NCI-H2081 (cell line): ENCODE results near the gene KCNN4.

Experiments used
- DNase-seq, 2 experiments: peaks; one replicate each; lab custom pipeline; 2025; lab: John Stamatoyannopoulos, UW

Gene KCNN4

GRCh38 chr19:43748205-43748594 is 32.6 kb downstream of the KCNN4 start:
- DNase-seq = no peak

DNA sequence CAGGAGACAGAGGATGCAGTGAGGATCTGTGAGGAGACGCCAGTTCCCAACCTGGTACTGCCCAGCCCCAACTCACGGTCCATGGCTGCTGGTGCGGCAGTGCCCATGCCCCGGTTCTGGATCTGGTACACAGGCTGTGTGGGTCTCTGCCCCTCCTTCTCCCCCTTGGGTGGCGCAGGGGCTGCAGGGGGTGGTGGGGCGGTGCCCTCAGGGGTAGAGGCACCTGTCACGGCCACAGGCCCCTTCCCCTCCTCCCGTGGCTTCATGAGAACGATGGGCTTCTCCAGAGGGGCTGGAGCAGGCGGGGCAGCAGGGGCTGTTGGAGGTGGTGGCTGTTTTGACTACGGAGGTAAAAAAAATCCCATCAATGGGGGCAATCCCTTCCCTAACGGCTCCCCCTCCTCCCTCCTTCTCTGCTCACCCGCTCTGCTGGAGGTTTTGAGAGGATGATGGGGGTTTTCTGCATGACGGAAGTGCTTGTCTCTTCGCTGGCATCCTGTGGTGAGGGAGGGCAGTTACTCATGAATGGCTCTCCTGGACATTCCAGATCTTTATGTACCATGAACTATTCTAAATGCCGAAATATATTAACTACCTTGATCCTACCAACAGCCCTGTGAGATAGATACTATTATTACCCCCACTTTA is 33.1 kb downstream of the KCNN4 start:
- DNase-seq = no peak

DNA sequence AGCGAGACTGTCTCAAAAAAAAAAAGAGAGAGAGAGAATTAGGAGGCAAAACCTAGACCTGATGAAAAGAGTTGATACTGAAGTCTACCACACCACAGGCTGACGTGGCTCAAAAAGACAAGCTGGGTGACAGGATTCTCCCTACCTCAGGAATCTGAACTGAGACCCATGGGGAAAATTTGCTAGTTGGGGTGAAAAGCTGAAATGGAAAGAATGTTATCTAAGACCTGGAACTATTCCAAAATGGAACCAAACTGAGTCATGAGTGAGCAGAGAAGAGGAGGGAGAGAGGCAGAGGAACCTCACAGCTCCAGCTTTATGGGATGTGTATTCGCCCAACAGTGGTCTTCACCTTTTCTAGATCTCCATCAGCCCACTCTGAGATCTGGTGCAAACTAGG is 37.7 kb downstream of the KCNN4 start:
- no peak for DNase-seq

- no peak for DNase-seq
Observed at GRCh38 chr19:43741075-43741825, 39.5 kb downstream of the KCNN4 start.

DNA sequence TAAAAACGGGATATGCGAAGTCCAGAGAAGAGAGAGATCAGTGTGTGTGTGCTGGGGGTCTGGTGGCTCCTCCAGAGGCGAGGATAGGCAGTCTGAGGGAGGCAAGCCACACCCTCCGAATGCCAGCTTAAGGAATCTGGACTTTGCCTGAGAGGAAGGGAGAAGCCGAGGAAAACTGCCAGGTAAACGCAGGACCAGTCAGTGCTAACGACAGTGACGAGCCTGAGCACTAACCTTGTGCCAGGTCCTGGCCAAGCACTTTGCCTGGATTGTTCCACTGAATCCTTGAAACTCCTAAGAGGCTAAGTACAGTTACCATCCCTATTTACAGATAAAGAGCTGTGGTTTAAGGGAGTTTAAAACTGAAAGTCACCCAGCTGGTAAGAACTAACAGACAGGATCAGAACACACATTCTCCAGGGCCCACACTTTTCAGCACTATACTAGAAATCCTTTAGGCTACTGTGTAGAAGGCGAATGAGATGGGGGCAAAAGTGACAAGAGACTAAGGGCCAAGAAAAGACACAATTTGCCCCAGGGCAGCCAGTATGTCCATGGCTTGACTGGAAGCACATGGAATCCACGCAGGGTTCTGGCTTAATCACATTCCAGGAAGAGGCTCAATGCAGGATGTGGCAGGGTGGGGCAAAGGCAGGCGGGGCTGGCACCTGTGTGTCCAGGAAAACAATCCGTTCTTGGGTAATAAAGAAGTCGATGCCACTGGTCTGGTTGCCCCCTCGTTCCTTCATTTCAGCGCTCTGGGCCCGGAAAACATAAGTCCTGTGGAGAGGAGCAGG is 41.1 kb downstream of the KCNN4 start:
- DNase-seq = no peak

DNA sequence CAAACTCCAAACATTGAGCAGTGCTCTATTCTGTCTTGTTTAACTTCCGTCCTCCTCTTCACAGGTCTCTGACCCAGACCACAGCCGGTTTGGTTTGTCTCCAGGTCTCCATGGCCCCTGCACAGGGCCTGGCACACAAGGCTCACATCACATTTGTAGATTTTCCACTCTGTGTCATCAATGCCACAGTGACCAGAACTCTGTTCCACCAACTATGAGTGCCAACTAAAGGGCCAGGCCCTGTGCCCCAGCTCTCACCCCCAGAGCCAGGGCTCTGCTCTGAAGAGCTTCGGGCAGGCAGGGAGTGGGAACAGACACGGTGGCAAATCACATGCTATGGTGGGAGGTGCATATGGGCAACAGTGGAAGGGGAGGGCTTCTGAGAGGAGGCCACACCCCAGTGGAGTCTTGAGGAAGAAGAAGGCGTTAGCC is 42.0 kb downstream of the KCNN4 start:
- no peak for DNase-seq

DNA sequence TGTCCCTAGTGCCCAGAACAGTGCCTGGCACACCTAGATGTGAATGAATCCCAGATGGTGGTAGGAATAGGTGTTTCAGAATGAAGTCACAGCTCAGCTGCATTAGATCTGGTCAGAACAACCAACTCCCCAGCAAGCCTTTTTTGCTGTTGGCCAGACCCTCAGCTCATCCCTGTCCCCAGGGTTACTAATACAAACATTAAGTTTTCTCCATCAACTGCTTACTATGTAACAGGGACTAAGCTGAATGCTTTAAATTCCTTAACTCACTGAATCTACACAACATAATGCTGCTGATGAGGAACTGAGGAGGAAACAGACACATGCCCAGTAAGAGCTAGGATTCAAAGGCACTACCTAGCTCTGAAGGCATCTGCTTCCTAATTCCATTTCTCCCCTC is 44.8 kb downstream of the KCNN4 start:
- DNase-seq = no peak

GRCh38 chr19:43735013-43735412 is 45.8 kb downstream of the KCNN4 start:
- no peak for DNase-seq

GRCh38 chr19:43731846-43732245 is 48.9 kb downstream of the KCNN4 start:
- no peak for DNase-seq

DNA sequence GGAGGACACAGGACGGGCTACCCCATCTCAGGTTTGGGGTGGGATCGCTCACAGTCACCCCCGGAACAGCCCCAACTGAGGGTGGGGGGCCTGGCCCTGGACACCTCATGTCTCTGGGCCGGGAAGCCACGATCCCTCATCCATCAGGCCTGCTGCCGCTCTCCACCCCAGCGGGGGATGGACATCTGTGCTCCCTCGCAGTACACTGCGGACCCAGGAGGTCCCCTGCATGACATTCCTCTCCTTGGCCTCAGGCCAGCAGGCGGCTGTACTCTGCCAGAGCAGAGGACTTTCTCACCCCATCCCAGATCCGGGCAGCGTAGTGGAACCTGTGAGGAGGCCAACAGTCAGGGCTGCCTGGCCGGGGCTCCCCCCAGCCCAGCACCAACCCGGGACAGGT is 49.4 kb downstream of the KCNN4 start:
- no peak for DNase-seq

GRCh38 chr19:43729919-43730318 is 50.9 kb downstream of the KCNN4 start:
- DNase-seq = no peak

- DNase-seq = no peak
Observed at GRCh38 chr19:43727593-43727853, 53.2 kb downstream of the KCNN4 start.

GRCh38 chr19:43726736-43727592 is 53.8 kb downstream of the KCNN4 start:
- DNase-seq = no peak

DNA sequence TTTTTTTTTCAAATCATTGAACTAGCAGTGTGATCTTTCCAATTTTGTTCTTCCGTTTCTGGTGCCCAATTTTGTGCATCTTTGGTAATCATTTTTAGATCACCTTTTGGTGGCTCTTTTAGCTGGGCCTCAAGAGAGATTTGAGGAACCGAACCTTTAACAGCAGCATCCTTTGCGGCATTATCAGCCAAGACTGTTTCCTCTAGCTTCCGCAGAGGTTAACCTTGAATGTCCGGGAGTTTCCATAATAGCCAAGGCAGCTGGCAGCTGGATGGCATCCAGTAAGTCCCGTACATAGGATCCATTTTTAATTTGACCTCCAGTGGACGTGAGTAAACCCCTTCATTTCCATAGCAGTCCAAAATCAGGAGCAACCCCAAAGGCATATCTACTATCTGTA is 55.3 kb downstream of the KCNN4 start:
- no peak for DNase-seq

- no peak for DNase-seq
Observed at GRCh38 chr19:43724896-43725295, 55.9 kb downstream of the KCNN4 start.

DNA sequence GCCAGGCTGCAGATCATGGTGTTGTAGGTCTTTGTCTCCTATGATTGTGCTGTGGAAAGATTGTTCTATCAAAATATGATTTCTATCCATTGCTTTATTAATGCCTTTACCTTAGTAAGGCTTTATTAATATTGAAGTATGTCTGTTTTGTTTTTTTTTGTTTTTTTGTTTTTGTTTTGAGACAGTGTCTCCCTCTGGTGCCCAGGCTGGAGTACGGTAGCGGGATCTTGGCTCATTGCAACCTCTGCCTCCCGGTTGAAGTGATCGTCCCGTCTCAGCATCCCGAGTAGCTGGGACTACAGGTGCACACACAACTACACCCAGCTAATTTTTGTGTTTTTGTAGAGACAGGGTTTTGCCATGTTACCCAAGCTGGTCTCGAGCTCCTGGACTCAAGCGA is 57.2 kb downstream of the KCNN4 start:
- no peak for DNase-seq

GRCh38 chr19:43721469-43722048 is 59.2 kb downstream of the KCNN4 start:
- DNase-seq = no peak

GRCh38 chr19:43720936-43721335 is 59.8 kb downstream of the KCNN4 start:
- no peak for DNase-seq

GRCh38 chr19:43719918-43720317 is 60.9 kb downstream of the KCNN4 start:
- no peak for DNase-seq

DNA sequence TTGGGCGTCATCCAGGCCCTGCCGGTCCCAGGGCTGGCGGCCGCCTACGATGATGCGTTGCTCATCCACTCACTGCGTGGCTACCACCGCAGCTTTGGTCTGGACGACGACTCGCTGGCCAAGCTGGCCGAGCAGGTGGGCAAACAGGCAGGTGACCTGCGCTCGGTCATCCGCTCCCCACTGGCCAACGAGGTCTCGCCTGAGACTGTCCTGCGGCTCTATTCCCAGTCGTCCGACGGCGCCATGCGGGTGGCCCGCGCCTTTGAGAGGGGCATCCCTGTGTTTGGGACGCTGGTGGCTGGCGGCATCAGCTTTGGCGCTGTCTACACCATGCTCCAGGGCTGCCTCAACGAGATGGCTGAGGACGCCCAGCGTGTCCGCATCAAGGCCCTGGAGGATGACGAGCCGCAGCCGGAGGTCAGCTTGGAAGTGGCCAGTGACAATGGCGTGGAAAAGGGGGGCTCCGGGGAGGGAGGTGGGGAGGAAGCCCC is 61.4 kb downstream of the KCNN4 start:
- no peak for DNase-seq

DNA sequence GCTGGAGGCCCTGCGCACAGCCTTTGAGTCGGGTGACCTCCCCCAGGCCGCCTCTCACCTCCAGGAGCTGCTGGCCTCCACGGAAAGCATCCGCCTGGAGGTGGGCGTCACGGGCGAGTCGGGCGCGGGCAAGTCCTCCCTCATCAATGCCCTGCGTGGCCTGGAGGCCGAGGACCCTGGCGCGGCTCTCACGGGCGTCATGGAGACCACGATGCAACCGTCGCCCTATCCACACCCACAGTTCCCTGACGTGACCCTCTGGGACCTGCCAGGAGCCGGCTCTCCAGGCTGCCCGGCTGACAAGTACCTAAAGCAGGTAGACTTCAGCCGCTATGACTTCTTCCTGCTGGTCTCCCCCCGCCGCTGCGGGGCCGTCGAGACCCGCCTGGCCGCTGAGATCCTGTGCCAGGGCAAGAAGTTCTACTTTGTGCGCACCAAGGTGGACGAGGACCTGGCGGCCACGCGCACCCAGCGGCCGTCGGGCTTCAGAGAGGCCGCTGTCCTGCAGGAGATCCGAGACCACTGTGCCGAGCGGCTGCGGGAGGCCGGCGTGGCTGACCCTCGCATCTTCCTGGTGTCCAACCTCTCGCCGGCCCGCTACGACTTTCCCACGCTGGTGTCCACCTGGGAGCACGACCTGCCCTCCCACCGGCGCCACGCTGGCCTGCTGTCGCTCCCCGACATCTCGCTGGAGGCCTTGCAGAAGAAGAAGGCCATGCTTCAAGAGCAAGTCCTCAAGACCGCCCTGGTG is 62.0 kb downstream of the KCNN4 start:
- DNase-seq = no peak
